ENCODE results near the gene C11orf58.
A peak's percentile ranks its signal among the peaks of the same experiment; 100 is the strongest.

Gene C11orf58

DNA sequence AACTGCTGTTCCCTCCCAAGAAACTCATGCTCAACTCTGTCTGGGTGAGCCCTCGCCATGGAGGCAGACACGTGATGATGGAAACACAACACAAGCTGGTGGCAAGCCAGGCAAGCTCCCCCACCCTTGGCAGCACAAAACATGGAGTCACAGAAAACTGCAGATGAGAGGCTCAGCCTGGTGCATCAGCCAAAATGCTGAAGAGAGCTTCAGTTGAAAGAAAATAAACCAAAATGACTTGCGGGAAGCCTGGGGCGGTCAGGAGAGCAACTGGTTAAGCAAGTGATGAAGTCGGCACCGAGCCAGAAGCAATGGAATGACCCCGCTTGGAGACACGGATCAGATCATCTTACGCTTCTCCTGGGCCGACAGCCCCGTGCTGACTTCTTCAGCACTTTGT, 68.3 kb downstream of the C11orf58 start:
- no peak for DNase-seq

DNA sequence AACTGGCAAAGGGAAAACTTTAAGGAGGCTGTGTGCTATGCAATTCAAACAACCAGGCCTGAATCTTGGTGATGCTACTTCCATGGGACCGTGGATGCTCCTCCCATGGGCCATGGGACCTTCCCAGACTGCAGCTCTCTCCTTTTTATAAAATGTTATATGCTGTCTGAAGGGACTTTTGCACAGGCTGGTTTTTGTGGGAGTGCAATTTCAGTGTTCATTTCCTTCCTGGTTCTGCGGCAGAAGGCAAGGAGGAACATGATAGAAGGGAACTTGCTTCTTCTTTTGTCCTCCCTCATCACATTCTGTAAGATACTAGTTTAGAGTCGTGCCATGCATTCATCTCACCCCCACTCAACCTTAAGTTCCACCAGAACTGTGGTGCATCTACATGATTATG, 68.9 kb downstream of the C11orf58 start:
- DNase-seq, result peak in 1 of 2 donors; percentile 73
